Body of pancreas (tissue), 4 donors: Measurements from ENCODE around the gene VEGFA.

Experiments used
- CTCF ChIP-seq, 7 experiments: fragments of 450-650 bp in 4 of 7; fragments of 200-600 bp in 3 of 7; sonication (generic) in 3 of 7; IDR thresholded peaks; one replicate each; pipeline ENCODE4 v1.5.1; 2016 to 2019; ENCODE audit warnings: antibody characterized with exemption in 7 of 7
- POLR2A ChIP-seq, 3 donors: fragments of 450-650 bp; IDR thresholded peaks; one replicate each; pipeline ENCODE4 v1.6.1; 2016; ENCODE audit warnings: antibody characterized with exemption in 3 of 3, mild to moderate bottlenecking in 2 of 3

- TF ChIP-seq CTCF (IDR thresholded peaks at IDR 0.05) (no peak), POLR2A (IDR thresholded peaks at IDR 0.05) (no peak)
Measured at GRCh38 chr6:43765776-43766499, 4.1 kb upstream of the VEGFA start.
